ENCODE results near the gene YES1. TPM values are rescaled to one million over a fixed set of nuclear protein-coding genes. Genes with fewer than 3 reads are reported as not detected.
A peak's percentile ranks its signal among the peaks of the same experiment; 100 is the strongest.

YES1 gene
- total and polyA plus RNA-seq, 2 of the 13 experiments (the other 11 are each of a cell fraction or from before 2014, with no cell fraction given): 17.2 to 70.8 TPM

- no peak; the same call in 1 of the 2 replicates for TF ChIP-seq ZBTB38 (CRISPR knock-in tag; IDR thresholded peaks at IDR 0.05)
- no peak for TF ChIP-seq ZNF276 (CRISPR knock-in tag; IDR thresholded peaks at IDR 0.05; ENCODE audit: low read depth)
- peak; percentile 78 for TF ChIP-seq PHF8 (CRISPR knock-in tag; IDR thresholded peaks at IDR 0.05)
- TF ChIP-seq ARID2 (CRISPR knock-in tag; IDR thresholded peaks at IDR 0.05; ENCODE audit: borderline replicate concordance): peak; percentile 53; the same call in 1 of the 2 replicates
- no peak for TF ChIP-seq NONO (IDR thresholded peaks at IDR 0.05)
- peak; percentile 53; the same call in 1 of the 2 replicates for TF ChIP-seq NONO (CRISPR knock-in tag; conservative IDR thresholded peaks at IDR 0.05)
- TF ChIP-seq MEF2D (CRISPR knock-in tag; IDR thresholded peaks at IDR 0.05): no peak
- no peak for TF ChIP-seq ZNF430 (CRISPR knock-in tag; IDR thresholded peaks at IDR 0.05)
- TF ChIP-seq TMF1 (CRISPR knock-in tag; IDR thresholded peaks at IDR 0.05; ENCODE audit: low read depth): 0 out of 2 replicates have a peak, but pooled peaks have one; percentile 42
- TF ChIP-seq ZNF543 (CRISPR knock-in tag; IDR thresholded peaks at IDR 0.05): no peak
- TF ChIP-seq ZNF318 (CRISPR knock-in tag; IDR thresholded peaks at IDR 0.05): no peak
- TF ChIP-seq ZNF879 (CRISPR knock-in tag; IDR thresholded peaks at IDR 0.05): no peak
- no peak for TF ChIP-seq DPF2 (CRISPR knock-in tag; IDR thresholded peaks at IDR 0.05; ENCODE audit: borderline replicate concordance, low read depth)
- TF ChIP-seq HMG20A (CRISPR knock-in tag; IDR thresholded peaks at IDR 0.05; ENCODE audit: borderline replicate concordance): no peak
- peak; percentile 23; the same call in 1 of the 2 replicates for TF ChIP-seq TFDP2 (CRISPR knock-in tag; IDR thresholded peaks at IDR 0.05)
Observed at GRCh38 chr18:812376-813171, 532 bp upstream of the YES1 start (continued).

Measured in HepG2 (cell line).